ENCODE data around the gene CKM.

GRCh38 chr19:45368127-45368526 is 45.5 kb upstream of the CKM start:
- TF ChIP-seq CTCF (IDR thresholded peaks at IDR 0.05 in 2 of 3, conservative IDR thresholded peaks at IDR 0.05 in 1 of 3; ENCODE audit: control insufficient read depth in 2 of 3, extremely low read depth in 1 of 3, insufficient read depth in 1 of 3, low read depth in 3 of 3, low read length in 3 of 3) (no peak), KAT2A (conservative IDR thresholded peaks at IDR 0.05; ENCODE audit: control insufficient read depth, low read depth, low read length) (no peak), ZNF274 (IDR thresholded peaks at IDR 0.05; ENCODE audit: insufficient read depth, insufficient read length) (no peak), ATF3 (IDR thresholded peaks at IDR 0.05; ENCODE audit: borderline replicate concordance, extremely low read depth, low read depth, low read length) (no peak), NR2C2 (IDR thresholded peaks at IDR 0.05; ENCODE audit: borderline replicate concordance, control insufficient read depth, insufficient read length, low read depth) (no peak), CEBPB (IDR thresholded peaks at IDR 0.05; ENCODE audit: borderline replicate concordance in 1 of 2, low read depth in 2 of 2, low read length in 2 of 2) (no peak), KLF5 (IDR thresholded peaks at IDR 0.05; ENCODE audit: partially characterized antibody) (no peak)
- TF ChIP-seq, protein P1, sequence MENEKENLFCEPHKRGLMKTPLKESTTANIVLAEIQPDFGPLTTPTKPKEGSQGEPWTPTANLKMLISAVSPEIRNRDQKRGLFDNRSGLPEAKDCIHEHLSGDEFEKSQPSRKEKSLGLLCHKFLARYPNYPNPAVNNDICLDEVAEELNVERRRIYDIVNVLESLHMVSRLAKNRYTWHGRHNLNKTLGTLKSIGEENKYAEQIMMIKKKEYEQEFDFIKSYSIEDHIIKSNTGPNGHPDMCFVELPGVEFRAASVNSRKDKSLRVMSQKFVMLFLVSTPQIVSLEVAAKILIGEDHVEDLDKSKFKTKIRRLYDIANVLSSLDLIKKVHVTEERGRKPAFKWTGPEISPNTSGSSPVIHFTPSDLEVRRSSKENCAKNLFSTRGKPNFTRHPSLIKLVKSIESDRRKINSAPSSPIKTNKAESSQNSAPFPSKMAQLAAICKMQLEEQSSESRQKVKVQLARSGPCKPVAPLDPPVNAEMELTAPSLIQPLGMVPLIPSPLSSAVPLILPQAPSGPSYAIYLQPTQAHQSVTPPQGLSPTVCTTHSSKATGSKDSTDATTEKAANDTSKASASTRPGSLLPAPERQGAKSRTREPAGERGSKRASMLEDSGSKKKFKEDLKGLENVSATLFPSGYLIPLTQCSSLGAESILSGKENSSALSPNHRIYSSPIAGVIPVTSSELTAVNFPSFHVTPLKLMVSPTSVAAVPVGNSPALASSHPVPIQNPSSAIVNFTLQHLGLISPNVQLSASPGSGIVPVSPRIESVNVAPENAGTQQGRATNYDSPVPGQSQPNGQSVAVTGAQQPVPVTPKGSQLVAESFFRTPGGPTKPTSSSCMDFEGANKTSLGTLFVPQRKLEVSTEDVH (IDR thresholded peaks at IDR 0.05; ENCODE audit: low read depth, partially characterized antibody) = no peak
- TF ChIP-seq, protein P2, sequence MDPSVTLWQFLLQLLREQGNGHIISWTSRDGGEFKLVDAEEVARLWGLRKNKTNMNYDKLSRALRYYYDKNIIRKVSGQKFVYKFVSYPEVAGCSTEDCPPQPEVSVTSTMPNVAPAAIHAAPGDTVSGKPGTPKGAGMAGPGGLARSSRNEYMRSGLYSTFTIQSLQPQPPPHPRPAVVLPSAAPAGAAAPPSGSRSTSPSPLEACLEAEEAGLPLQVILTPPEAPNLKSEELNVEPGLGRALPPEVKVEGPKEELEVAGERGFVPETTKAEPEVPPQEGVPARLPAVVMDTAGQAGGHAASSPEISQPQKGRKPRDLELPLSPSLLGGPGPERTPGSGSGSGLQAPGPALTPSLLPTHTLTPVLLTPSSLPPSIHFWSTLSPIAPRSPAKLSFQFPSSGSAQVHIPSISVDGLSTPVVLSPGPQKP (IDR thresholded peaks at IDR 0.05; ENCODE audit: low read depth, low read length) = no peak
